Caco-2 (cell line): Measurements from ENCODE around the gene UTF1. TPM values are rescaled to one million over a fixed set of nuclear protein-coding genes. Genes with fewer than 3 reads are reported as not detected.
"Not testable (repeated sequence)": the region's sequence is repeated elsewhere in the genome, so short reads cannot be mapped to it uniquely, and the experiment has no call there.

Source experiments
- BruUV-seq: library from RNA; stranded (reverse); fragments of 400-500 nt; replicated peaks from 2 replicates; lab custom pipeline; 2021; lab: Mats Ljungman, UMichigan
- CTCF ChIA-PET: fragments of 300-600 bp; sonication (Branson Sonifier 250); formaldehyde crosslinking; loops from one replicate; lab custom pipeline; 2022; ENCODE audit warnings: antibody characterized with exemption; lab: Charles Lee
- POLR2A ChIA-PET: fragments of 300-600 bp; sonication (Branson Sonifier 250); formaldehyde crosslinking; loops from one replicate; lab custom pipeline; 2022; ENCODE audit warnings: antibody characterized with exemption; lab: Charles Lee
- DNase-seq, 2 experiments: peaks; one replicate each; pipeline versions ENCODE4 v3.0.0 to v3.0.0-alpha.2; 2020 to 2022
- H3K27me3 ChIP-seq: replicated peaks from 2 replicates; pipeline ENCODE4 v1.6.0; 2011; ENCODE audit warnings: low read length; ENCODE audit not compliant: control insufficient read depth, insufficient read depth
- H3K36me3 ChIP-seq: 2 replicates; pipeline ENCODE4 v1.5.1; 2011; ENCODE audit warnings: low read length; ENCODE audit not compliant: control insufficient read depth, insufficient read depth
- H3K4me1 ChIP-seq: fragments of 250-450 bp; sonication (Bioruptor Pico); 2 replicates; pipeline ENCODE4 v1.5.1; 2020; ENCODE audit warnings: mild to moderate bottlenecking
- H3K4me3 ChIP-seq: 2 replicates; pipeline ENCODE4 v1.5.1; 2011; ENCODE audit warnings: low read depth, mild to moderate bottlenecking, control low read depth, low read length
- H3K9me3 ChIP-seq: fragments of 250-450 bp; sonication (Bioruptor Pico); 2 replicates; pipeline ENCODE4 v1.5.1; 2020; ENCODE audit warnings: mild to moderate bottlenecking, moderate library complexity
- H3K27ac Mint-ChIP-seq: one replicate; pipeline ENCODE4 v1.8.0; 2022; ENCODE audit warnings: mixed read lengths; ENCODE audit not compliant: unreplicated experiment
- H3K27me3 Mint-ChIP-seq: one replicate; pipeline ENCODE4 v1.8.0; 2022; ENCODE audit warnings: mixed read lengths; ENCODE audit not compliant: insufficient read depth, unreplicated experiment
- H3K36me3 Mint-ChIP-seq: one replicate; pipeline ENCODE4 v1.8.0; 2022; ENCODE audit warnings: mild to moderate bottlenecking, mixed read lengths; ENCODE audit not compliant: insufficient read depth, unreplicated experiment
- H3K4me1 Mint-ChIP-seq: one replicate; pipeline ENCODE4 v1.8.0; 2022; ENCODE audit warnings: low read depth, mixed read lengths; ENCODE audit not compliant: unreplicated experiment
- H3K4me3 Mint-ChIP-seq: one replicate; pipeline ENCODE4 v1.8.0; 2022; ENCODE audit warnings: mild to moderate bottlenecking, moderate library complexity, mixed read lengths; ENCODE audit not compliant: unreplicated experiment
- H3K9me3 Mint-ChIP-seq: one replicate; pipeline ENCODE4 v1.8.0; 2022; ENCODE audit warnings: mixed read lengths; ENCODE audit not compliant: unreplicated experiment
- CTCF ChIP-seq, 2 experiments: fragments of 200-600 bp in 1 of 2; IDR thresholded peaks; 1 replicate in 1 of 2; 2 replicates in 1 of 2; pipeline versions ENCODE4 v1.5.1 to v1.8.0; 2011 to 2022; ENCODE audit warnings: antibody characterized with exemption in 1 of 2, control low read depth in 1 of 2, inconsistent platforms in 1 of 2, low read depth in 1 of 2, low read length in 1 of 2, mild to moderate bottlenecking in 1 of 2, moderate library complexity in 1 of 2; ENCODE audit not compliant: insufficient read depth in 1 of 2, severe bottlenecking in 1 of 2, unreplicated experiment in 1 of 2
- intact Hi-C: fragments of 100-400 bp; cut with micrococcal nuclease; formaldehyde crosslinking; loops from one replicate; pipeline ENCODE4 v1.10.0; 2022; ENCODE audit not compliant: unreplicated experiment
- total RNA-seq: library from RNA; stranded (reverse); gene quantifications from 2 replicates; pipeline ENCODE4 v1.2.3, GENCODE V29; 2022

UTF1 gene
- total RNA-seq, 1 experiment from 2014 or later = not detected

GRCh38 chr10:133262696-133263095 is 32.7 kb downstream of the UTF1 start:
- H3K9me3 Mint-ChIP-seq = no peaks in the 10 kb centered on the region
- intact Hi-C loops = loop anchor here (5.0 kb wide), 1 partner anchor 45 kb away; the partner anchor contains the start of genes TUBGCP2 and ZNF511
- POLR2A ChIA-PET = interaction anchor here (0.7 kb wide), 1 partner anchor 17 kb away, joined by 3 read pairs; no protein-coding TSS in a partner anchor
- H3K4me1 ChIP-seq = peaks cover 21% of the 10 kb centered on the region
- DNase-seq = no peak
- no peak overlapping the region for H3K4me3 ChIP-seq
- CTCF ChIA-PET = interaction anchor here (0.6 kb wide), 1 partner anchor 16 kb away, joined by 3 read pairs; no protein-coding TSS in a partner anchor
- H3K36me3 Mint-ChIP-seq = peaks cover 11% of the 10 kb centered on the region
- no peaks in the 10 kb centered on the region for H3K27me3 ChIP-seq
- no peaks in the 10 kb centered on the region for H3K36me3 ChIP-seq
- BruUV-seq = no TSS peak
- no peaks in the 10 kb centered on the region for H3K9me3 ChIP-seq
- peaks cover 12% of the 10 kb centered on the region for H3K4me1 Mint-ChIP-seq
- H3K27ac Mint-ChIP-seq = no peak overlapping the region
- no peak for TF ChIP-seq CTCF (IDR thresholded peaks at IDR 0.05; ENCODE audit: insufficient read depth in 1 of 2, low read depth in 1 of 2, low read length in 1 of 2, severe bottlenecking in 1 of 2, unreplicated experiment in 1 of 2)
- no peaks in the 10 kb centered on the region for H3K27me3 Mint-ChIP-seq
- H3K4me3 Mint-ChIP-seq = peak overlapping the region; percentile 64

- peaks cover 18% of the 10 kb centered on the region for H3K4me1 ChIP-seq
- Mint-ChIP-seq H3K4me3 (no peak overlapping the region), H3K27me3 (no peaks in the 10 kb centered on the region), H3K27ac (no peak overlapping the region), H3K9me3 (no peaks in the 10 kb centered on the region), H3K36me3 (peaks cover 11% of the 10 kb centered on the region), H3K4me1 (peaks cover 11% of the 10 kb centered on the region)
- ChIA-PET CTCF (interaction anchor here (0.7 kb wide), 1 partner anchor 261 kb away, joined by 3 read pairs; no protein-coding TSS in a partner anchor), POLR2A (no interaction called here)
- intact Hi-C loops = loop anchor here (5.0 kb wide), 1 partner anchor 44 kb away; the partner anchor contains the start of genes TUBGCP2 and ZNF511
- no peaks in the 10 kb centered on the region for H3K36me3 ChIP-seq
- no peaks in the 10 kb centered on the region for H3K9me3 ChIP-seq
- no peaks in the 10 kb centered on the region for H3K27me3 ChIP-seq
- DNase-seq = no peak
- BruUV-seq = no TSS peak
- TF ChIP-seq CTCF (IDR thresholded peaks at IDR 0.05; ENCODE audit: insufficient read depth in 1 of 2, low read depth in 1 of 2, low read length in 1 of 2, severe bottlenecking in 1 of 2, unreplicated experiment in 1 of 2) = no peak
- no peak overlapping the region for H3K4me3 ChIP-seq
These were observed 33.7 kb downstream of the UTF1 start for GRCh38 chr10:133263674-133264073.

- no peak for TF ChIP-seq CTCF (IDR thresholded peaks at IDR 0.05; ENCODE audit: insufficient read depth in 1 of 2, low read depth in 1 of 2, low read length in 1 of 2, severe bottlenecking in 1 of 2, unreplicated experiment in 1 of 2)
- no peaks in the 10 kb centered on the region for H3K27me3 Mint-ChIP-seq
- CTCF ChIA-PET = interaction anchor here (0.7 kb wide), 1 partner anchor 262 kb away, joined by 3 read pairs; no protein-coding TSS in a partner anchor
These were observed 34.4 kb downstream of the UTF1 start for GRCh38 chr10:133264461-133264860.

GRCh38 chr10:133265052-133265451 is 35.0 kb downstream of the UTF1 start:
- intact Hi-C loops, CTCF ChIA-PET, H3K9me3 ChIP-seq, H3K4me3 ChIP-seq, H3K9me3 Mint-ChIP-seq, H3K4me3 Mint-ChIP-seq, H3K27me3 Mint-ChIP-seq, POLR2A ChIA-PET, BruUV-seq, H3K36me3 ChIP-seq, H3K4me1 Mint-ChIP-seq, H3K27me3 ChIP-seq, DNase-seq, H3K27ac Mint-ChIP-seq: not testable (repeated sequence)
- peaks cover 11% of the 10 kb centered on the region for H3K36me3 Mint-ChIP-seq
- H3K4me1 ChIP-seq = peaks cover 18% of the 10 kb centered on the region

More at GRCh38 chr10:133264461-133264860, 34.4 kb downstream of the UTF1 start:
- H3K4me1 ChIP-seq = peaks cover 18% of the 10 kb centered on the region
- no peak overlapping the region for H3K27ac Mint-ChIP-seq
- H3K4me3 ChIP-seq = no peak overlapping the region
- BruUV-seq = no TSS peak
- intact Hi-C loops = loop anchor here (5.0 kb wide), 1 partner anchor 43 kb away; the partner anchor contains the start of genes TUBGCP2 and ZNF511
- no peaks in the 10 kb centered on the region for H3K36me3 ChIP-seq
- H3K9me3 Mint-ChIP-seq = no peaks in the 10 kb centered on the region
- H3K9me3 ChIP-seq = no peaks in the 10 kb centered on the region
- no peak for DNase-seq
- POLR2A ChIA-PET = no interaction called here
- no peaks in the 10 kb centered on the region for H3K27me3 ChIP-seq
- peaks cover 5% of the 10 kb centered on the region for H3K4me1 Mint-ChIP-seq
- no peak overlapping the region for H3K4me3 Mint-ChIP-seq
- H3K36me3 Mint-ChIP-seq = peaks cover 11% of the 10 kb centered on the region
